ENCODE results near the gene PVALB.
"Not testable (repeated sequence)": the region's sequence is repeated elsewhere in the genome, so short reads cannot be mapped to it uniquely, and the experiment has no call there.

The PVALB gene

DNA sequence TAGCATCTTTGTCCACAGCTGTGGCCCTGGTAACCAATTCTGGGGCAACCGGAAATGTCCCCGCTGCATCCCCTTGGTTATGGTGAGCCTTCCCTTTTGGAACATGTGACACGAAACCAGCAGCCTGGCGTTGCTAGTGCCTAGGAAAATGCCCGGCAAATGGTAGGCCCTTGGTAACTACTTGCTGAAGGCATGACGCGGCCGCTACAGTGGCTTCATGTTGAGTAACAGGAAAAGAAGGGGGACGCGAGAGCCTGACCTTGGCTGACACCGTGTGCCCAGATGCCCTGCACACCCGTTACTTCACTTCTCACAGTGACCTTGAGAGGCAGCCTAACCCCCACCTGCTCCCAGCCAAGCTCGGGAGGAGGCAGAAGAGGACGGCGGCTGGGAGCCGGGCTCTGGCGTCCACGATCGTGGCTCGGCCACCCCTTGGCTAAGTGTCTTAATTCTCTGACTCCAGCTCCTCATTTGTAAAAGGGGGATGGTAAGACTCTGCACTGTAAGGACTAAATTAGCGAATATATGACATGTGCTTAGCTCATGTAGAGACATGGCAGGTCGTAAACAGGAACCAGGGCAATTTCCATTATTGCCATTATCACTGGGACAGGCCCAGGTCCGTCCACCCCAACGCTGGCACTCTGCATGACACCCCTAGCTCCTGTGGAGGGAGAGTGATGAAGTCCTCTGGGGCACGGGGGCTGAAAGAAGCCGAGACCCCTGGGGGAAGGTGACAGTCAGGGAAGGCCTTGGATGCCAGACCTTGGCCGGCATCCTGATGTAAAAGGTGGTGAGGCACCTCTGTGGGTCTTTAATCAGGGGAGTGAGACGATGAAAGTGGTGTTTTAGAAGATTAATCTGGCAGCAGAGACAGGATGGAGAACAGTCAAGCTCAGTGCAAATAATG, 59.8 kb downstream of the PVALB start:
- DNase-seq: no peak

DNA sequence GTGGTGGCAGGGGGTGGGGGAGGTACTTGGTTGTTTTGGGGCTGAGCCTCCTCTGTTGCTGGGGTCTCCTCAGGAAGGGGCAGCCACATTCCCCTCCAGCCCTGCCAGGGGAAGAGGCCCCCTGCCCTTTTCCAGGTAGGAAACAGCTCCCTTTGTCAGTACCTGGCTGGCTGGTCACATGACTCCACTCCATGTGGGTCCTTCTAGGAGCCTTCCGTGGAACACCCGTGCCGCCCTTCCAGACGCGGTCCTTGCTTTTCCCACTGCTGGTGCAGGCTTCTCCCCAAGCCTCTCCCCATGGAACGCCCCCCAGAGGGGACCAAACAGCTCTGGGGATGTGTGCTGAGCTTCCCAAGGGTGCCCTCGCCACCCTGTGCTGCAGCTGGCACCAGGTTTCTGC, 60.8 kb downstream of the PVALB start:
- DNase-seq: no peak

DNA sequence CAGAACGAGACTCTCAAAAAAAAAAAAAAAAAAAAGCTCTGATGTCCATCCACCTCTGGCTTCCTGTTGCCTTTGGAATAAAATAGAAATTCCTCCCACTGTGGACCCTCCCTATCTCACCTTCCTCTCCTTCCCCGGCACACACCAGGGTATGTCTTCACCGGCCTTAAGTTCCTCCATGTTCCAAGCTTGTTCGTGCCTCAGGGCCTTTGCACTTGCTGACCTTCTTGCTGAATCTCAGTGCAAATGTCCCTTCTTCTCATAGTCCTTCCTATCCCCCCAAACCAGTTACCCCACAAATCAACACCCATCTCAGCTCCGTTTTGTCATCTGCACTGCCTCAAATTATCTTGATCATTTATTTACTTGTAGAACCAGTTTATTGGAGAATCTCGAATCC, 61.5 kb downstream of the PVALB start:
- DNase-seq: no peak

DNA sequence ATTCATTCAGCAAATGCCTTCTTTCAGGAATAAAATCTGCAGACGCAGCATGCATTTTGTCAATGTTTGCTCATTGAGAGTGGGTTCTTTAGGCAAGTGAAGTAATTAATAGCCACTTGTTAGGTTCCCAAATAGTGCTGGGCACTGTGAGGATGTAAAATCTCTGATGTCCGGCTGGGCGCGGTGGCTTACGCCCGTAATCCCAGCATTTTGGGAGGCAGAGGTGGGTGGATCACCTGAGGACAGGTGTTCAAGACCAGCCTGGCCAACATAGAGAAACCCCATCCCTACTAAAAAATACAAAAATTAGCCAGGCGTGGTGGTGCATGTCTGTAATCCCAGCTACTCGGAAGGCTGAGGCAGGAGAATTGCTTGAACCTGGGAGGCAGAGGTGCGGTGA, 62.0 kb downstream of the PVALB start:
- not testable (repeated sequence) for DNase-seq

DNA sequence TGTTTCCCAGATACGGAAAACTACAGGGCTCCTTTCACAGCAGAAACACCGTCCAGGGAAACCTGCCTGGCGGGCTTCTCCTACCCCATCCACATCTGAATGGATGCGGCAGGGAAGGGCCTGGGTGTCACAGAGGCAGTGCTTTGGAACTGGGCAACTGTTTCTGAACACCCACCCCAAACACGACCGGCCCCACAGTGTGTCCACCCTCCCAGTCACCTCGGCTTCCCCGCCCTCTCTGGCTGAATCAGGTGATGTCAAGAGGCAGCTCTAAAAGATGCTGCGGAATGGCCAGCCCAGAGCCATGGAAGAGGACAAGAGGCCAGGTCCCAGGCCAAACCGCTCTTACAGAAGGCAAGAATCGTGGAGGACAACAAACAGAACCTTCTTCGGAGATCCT, 62.9 kb downstream of the PVALB start:
- DNase-seq: no peak

DNA sequence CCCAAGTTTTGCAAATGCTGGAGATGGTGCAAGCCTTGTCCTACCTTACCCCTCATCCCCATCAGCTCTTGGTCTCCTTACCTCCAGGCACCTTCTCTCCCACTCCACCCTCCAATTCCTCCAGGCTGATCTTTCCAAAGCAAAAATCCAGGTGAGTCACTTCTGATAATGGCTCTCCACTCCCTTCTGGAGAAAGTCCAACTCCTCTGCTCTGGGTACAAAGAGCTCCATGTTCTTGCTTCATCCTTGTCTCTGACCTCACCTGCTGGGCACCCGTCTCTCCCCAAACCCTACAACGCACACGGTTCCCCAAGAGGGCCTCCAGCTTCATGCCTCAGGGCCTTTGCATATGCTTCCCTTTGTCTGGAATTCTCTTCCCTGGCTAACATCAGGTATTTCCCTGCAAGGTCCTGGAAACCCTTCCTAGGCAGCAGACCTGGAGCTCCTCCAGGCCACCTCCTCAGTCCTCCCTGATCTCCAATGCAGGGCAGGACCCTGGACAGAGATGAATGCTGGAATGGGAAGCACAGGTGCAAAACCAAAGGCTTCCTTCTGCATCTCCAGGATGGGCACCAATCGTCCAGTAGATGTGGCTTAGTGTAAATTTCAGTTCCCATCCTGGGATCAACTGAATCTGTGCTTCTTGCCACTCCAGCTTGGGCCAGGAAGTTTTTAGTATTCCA, 63.6 kb downstream of the PVALB start:
- no peak for DNase-seq
